Epithelial cell of proximal tubule (primary cell): ENCODE measurements around the gene VGLL3. TPM values are rescaled to one million over a fixed set of nuclear protein-coding genes. Genes with fewer than 3 reads are reported as not detected.

Experiments used
- DNase-seq: peaks from one replicate; pipeline ENCODE4 v3.0.0-alpha.2; 2011; ENCODE audit warnings: low read depth
- H3K4me3 ChIP-seq: 2 replicates; pipeline ENCODE4 v1.5.1; 2011; ENCODE audit warnings: low read depth, mild to moderate bottlenecking, low read length
- CTCF ChIP-seq: conservative IDR thresholded peaks from 2 replicates; pipeline ENCODE4 v1.5.1; 2012; ENCODE audit warnings: low read depth, mild to moderate bottlenecking, low read length
- total RNA-seq: library from RNA; depleted of rRNA; stranded (reverse); fragments of >200 nt; gene quantifications from 2 replicates; pipeline ENCODE4 v1.2.3, GENCODE V29; 2015

The VGLL3 gene
- total RNA-seq, 1 donor from 2014 or later: 9.9 TPM

GRCh38 chr3:87009271-87009670 is 18.3 kb upstream of the VGLL3 start:
- no peak overlapping the region for H3K4me3 ChIP-seq
- no peak for DNase-seq
- TF ChIP-seq CTCF: no peak

GRCh38 chr3:87006844-87007439 is 16.0 kb upstream of the VGLL3 start:
- no peak for DNase-seq
- no peak overlapping the region for H3K4me3 ChIP-seq
- TF ChIP-seq CTCF: peak; percentile 44

- no peak for DNase-seq
- no peak overlapping the region for H3K4me3 ChIP-seq
- no peak for TF ChIP-seq CTCF
Observed at GRCh38 chr3:87004883-87005282, 13.9 kb upstream of the VGLL3 start.

GRCh38 chr3:87002346-87002745 is 11.4 kb upstream of the VGLL3 start:
- TF ChIP-seq CTCF: no peak
- no peak overlapping the region for H3K4me3 ChIP-seq
- no peak for DNase-seq

GRCh38 chr3:87001473-87002098 is 10.6 kb upstream of the VGLL3 start:
- no peak for DNase-seq
- TF ChIP-seq CTCF: no peak
- H3K4me3 ChIP-seq: no peak overlapping the region

- no peak for DNase-seq
- TF ChIP-seq CTCF: no peak
- no peak overlapping the region for H3K4me3 ChIP-seq
Observed at GRCh38 chr3:87000940-87001339, 10.0 kb upstream of the VGLL3 start.

- no peak overlapping the region for H3K4me3 ChIP-seq
- no peak for DNase-seq
- no peak for TF ChIP-seq CTCF
Observed at GRCh38 chr3:86998569-86998968, 7.6 kb upstream of the VGLL3 start.
